Ovary (tissue), 9 donors: ENCODE results near the gene GPS2. TPM values are rescaled to one million over a fixed set of nuclear protein-coding genes. Genes with fewer than 3 reads are reported as not detected.
A peak's percentile ranks its signal among the peaks of the same experiment; 100 is the strongest.

Source experiments
- DNase-seq, 5 donors: peaks; one replicate each; pipeline ENCODE4 v3.0.0-alpha.2; 2019 to 2020
- H3K27ac ChIP-seq, 2 donors: fragments of 200-600 bp; one replicate each; pipeline versions ENCODE4 v1.5.1 to v1.8.0; 2019 to 2022
- H3K27me3 ChIP-seq: fragments of 200-600 bp; one replicate; pipeline ENCODE4 v1.8.0; 2022
- H3K36me3 ChIP-seq: fragments of 200-600 bp; sonication (generic); one replicate; pipeline ENCODE4 v1.5.1; 2019
- H3K4me1 ChIP-seq: one replicate; pipeline ENCODE4 v1.8.1; 2013; ENCODE audit warnings: mild to moderate bottlenecking, moderate library complexity; ENCODE audit not compliant: insufficient read depth
- H3K4me3 ChIP-seq: fragments of 200-600 bp; sonication (generic); one replicate; pipeline ENCODE4 v1.5.1; 2017
- H3K9me3 ChIP-seq, 2 donors: fragments of 200-600 bp in 1 of 2; sonication (generic) in 1 of 2; one replicate each; pipeline versions ENCODE4 v1.5.1 to v1.8.1; 2013 to 2019; ENCODE audit warnings: mild to moderate bottlenecking in 1 of 2, moderate library complexity in 1 of 2
- CTCF ChIP-seq, 3 donors: fragments of 450-650 bp in 2 of 3; fragments of 200-600 bp in 1 of 3; IDR thresholded peaks; one replicate each; pipeline versions ENCODE4 v1.5.1 to v1.8.0; 2016 to 2022; ENCODE audit warnings: antibody characterized with exemption in 3 of 3, mild to moderate bottlenecking in 1 of 3
- EP300 ChIP-seq: sonication (generic); formaldehyde crosslinking; IDR thresholded peaks from one replicate; pipeline ENCODE4 v1.6.1; 2017; ENCODE audit warnings: antibody characterized with exemption
- POLR2A ChIP-seq: fragments of 450-650 bp; IDR thresholded peaks from one replicate; pipeline ENCODE4 v1.6.1; 2017; ENCODE audit warnings: antibody characterized with exemption, mild to moderate bottlenecking, moderate library complexity
- WGBS, 3 donors: extraction: QIAGEN DNeasy Blood & Tissue Kit in 1 of 3; methylation state at CpG; one replicate each; pipeline versions ENCODE4 v1.1.5 to v1.1.7; 2013 to 2017; 5-methylcytosine and 5-hydroxymethylcytosine counted together
- intact Hi-C, 4 donors: fragments of 100-400 bp; cut with DNase I; formaldehyde crosslinking; loops; one replicate each; pipeline versions ENCODE4 v1.11.0 to v1.15.1; 2022 to 2023
- polyA plus RNA-seq, 2 donors: library from polyadenylated mRNA; stranded (reverse); fragments of 200-250 nt in 1 of 2; fragments of 350-450 nt in 1 of 2; fragmentation: Illumina TruSeq in 1 of 2; extraction: RNeasy Lipid Tissue Mini Kit (QIAGEN cat#74804) in 1 of 2; gene quantifications; one replicate each; pipeline ENCODE4 v1.2.3, GENCODE V29; 2013 to 2014
- total RNA-seq, 7 donors: library from RNA; depleted of rRNA in 2 of 7; stranded (reverse); fragments of >200 nt in 2 of 7; fragmentation: NEBNext Ultra II Directional in 3 of 7; extraction: Animal tissue kit (Norgen Biotek cat#: 25700) in 3 of 7; gene quantifications; one replicate each; pipeline versions ENCODE4 v1.1.0 to v1.2.4, GENCODE V29; 2016 to 2023
- donor health status: DM: no; HTN: no; CAD: no; lungs with moderate emphysema.
- donor health status: DM: no; HTN: no; CAD: no.
- donor health status: Bipolar disorder and iron deficiency.
- donor health status: DM: yes; HTN: yes; CAD: no.
- donor health status: DM: no; HTN: no; CAD: no.
- donor health status: DM: yes; HTN: yes; CAD: no.

GPS2 gene
- total and polyA plus RNA-seq, 9 donors, result 53.1 to 103 (median 61.3) TPM

DNA sequence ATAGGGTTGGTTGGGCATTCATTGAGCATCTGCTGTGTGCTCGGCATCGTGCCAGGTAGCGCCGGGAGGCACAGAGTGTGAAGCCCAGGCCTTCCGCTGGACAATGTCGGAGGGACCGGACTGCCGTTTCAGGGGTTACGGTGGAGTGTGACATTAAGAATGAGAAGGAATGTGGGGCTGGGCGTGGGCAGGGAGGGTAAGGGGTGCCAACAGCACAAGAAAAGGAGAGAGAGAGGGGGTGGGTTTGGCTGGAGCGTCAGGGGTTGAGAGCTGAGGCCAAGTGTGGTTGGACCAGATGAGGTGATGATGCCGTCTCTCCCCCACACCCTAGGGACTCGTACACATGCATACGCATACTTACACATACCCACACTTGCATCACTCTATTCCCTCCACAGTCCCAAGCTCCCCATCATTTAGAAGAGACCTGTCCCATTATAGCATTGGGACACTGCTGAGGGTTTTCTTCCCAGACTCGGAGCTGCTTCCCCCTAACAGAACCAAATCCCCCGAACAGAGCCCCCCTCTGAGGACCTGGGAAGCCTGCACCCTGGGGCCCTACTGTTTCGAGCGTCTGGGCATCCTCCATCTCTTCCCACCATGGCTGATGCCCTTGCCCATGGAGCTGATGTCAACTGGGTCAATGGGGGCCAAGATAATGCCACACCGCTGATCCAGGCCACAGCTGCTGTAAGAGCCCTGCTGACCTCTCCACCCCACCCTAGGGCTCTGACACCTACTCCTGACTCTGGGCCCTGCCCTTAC is 33.5 kb upstream of the GPS2 start:
- Histone ChIP-seq H3K4me1 (peaks cover 19% of the 10 kb centered on the region), H3K27me3 (no peaks in the 10 kb centered on the region), H3K4me3 (no peak overlapping the region), H3K27ac (no peak overlapping the region), H3K36me3 (no peaks in the 10 kb centered on the region), H3K9me3 (no peaks in the 10 kb centered on the region)
- TF ChIP-seq CTCF (IDR thresholded peaks at IDR 0.05) (no peak), EP300 (no peak), POLR2A (no peak)
- intact Hi-C loops, result loop anchor here in 3 of 4 donors (2.0 to 5.0 kb wide), 3 partner anchors 18 to 66 kb away; partner anchors contain the start of genes NLGN2 (in 1 of the 3) and SLC2A4 (in 1 of the 3)
- WGBS, 3 donors, result 37 to 48% (median 47%) methylated on average over 19 of the region's 19 CpGs
- DNase-seq, result peak; percentile 49 to 70 (median 59)

DNA sequence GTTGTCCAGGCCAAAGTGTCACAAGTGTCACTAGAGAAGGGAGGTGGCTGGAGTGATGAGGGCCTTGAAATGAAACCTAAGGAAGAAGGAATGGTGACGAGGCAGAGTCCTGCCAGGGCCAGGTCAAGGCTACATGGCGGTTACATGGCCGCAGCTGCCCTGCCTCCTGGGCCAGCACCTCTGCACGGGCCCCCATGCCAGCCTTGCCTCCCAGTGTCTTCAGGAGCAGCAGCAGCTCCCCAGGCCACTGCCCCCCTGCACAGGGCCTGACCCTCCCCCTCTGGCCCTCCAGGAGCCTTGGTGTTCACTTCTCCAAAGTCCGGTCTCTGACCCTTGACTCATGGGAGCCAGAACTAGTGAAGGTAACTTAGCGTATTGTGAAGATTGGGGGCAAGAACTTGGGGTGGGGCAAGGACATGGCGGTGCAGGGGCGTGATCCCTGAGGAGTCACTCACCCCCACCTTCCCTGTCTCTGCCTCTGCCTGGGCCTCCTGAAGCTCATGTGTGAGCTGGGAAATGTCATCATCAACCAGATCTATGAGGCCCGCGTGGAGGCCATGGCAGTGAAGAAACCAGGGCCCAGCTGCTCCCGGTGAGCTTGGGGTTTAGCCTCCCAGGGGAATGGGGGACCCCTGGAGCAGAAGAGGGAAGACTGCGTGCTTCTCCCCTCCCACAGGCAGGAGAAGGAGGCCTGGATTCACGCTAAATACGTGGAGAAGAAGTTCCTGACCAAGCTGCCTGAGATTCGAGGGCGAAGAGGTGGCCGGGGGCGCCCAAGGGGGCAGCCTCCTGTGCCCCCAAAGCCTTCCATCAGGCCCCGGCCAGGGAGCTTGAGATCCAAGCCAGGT is 32.7 kb upstream of the GPS2 start:
- TF ChIP-seq CTCF (IDR thresholded peaks at IDR 0.05) (no peak), EP300 (no peak), POLR2A (no peak)
- no peak overlapping the region for H3K27ac ChIP-seq
- 44 to 48% (median 45%) methylated on average over 19 of the region's 19 CpGs for WGBS, 3 donors
- intact Hi-C loops, result loop anchor here in 3 of 4 donors (2.0 to 5.0 kb wide), 3 partner anchors 17 to 66 kb away; partner anchors contain the start of genes NLGN2 (in 1 of the 3) and SLC2A4 (in 1 of the 3)
- peak in 3 of 5 donors; percentile 33 to 55 (median 40) for DNase-seq
- H3K4me3 ChIP-seq, result no peak overlapping the region
- H3K36me3 ChIP-seq, result no peaks in the 10 kb centered on the region
- H3K9me3 ChIP-seq, result no peaks in the 10 kb centered on the region
- no peaks in the 10 kb centered on the region for H3K27me3 ChIP-seq
- peaks cover 13% of the 10 kb centered on the region for H3K4me1 ChIP-seq

- H3K9me3 ChIP-seq, result no peaks in the 10 kb centered on the region
- H3K4me3 ChIP-seq, result no peak overlapping the region
- TF ChIP-seq EP300, result no peak
- no peak for TF ChIP-seq POLR2A
- no peak for TF ChIP-seq CTCF (IDR thresholded peaks at IDR 0.05)
- peak in 1 of 5 donors; percentile 46 for DNase-seq
- WGBS, 3 donors, result 49 to 58% (median 52%) methylated on average over 18 of the region's 18 CpGs
- intact Hi-C loops, result loop anchor here in 2 of 4 donors (5.0 kb wide), 2 partner anchors 60 to 65 kb away; partner anchors contain the start of genes NLGN2 (in 1 of the 2) and SLC2A4 (in 1 of the 2)
- H3K36me3 ChIP-seq, result no peaks in the 10 kb centered on the region
- H3K27ac ChIP-seq, result no peak overlapping the region
- H3K27me3 ChIP-seq, result no peaks in the 10 kb centered on the region
- peaks cover 13% of the 10 kb centered on the region for H3K4me1 ChIP-seq
Measured at GRCh38 chr17:7346761-7347614, 31.8 kb upstream of the GPS2 start.

GRCh38 chr17:7343250-7343649 is 28.1 kb upstream of the GPS2 start:
- no peak overlapping the region for H3K27ac ChIP-seq
- 50 to 63% (median 58%) methylated on average over 15 of the region's 15 CpGs for WGBS, 3 donors
- peaks cover 5% of the 10 kb centered on the region for H3K4me1 ChIP-seq
- no peaks in the 10 kb centered on the region for H3K36me3 ChIP-seq
- no peaks in the 10 kb centered on the region for H3K27me3 ChIP-seq
- no peaks in the 10 kb centered on the region for H3K9me3 ChIP-seq
- no peak for TF ChIP-seq POLR2A
- TF ChIP-seq CTCF (IDR thresholded peaks at IDR 0.05), result no peak
- TF ChIP-seq EP300, result no peak
- intact Hi-C loops, result no loop called here
- no peak overlapping the region for H3K4me3 ChIP-seq
- peak in 1 of 5 donors; percentile 17 for DNase-seq
